GM19099 (cell line): ENCODE results near the gene TMCC3.

ENCODE experiments used
- POLR2A ChIP-seq: IDR thresholded peaks from 3 replicates; pipeline ENCODE4 v1.6.1; 2011; ENCODE audit warnings: low read depth; ENCODE audit not compliant: insufficient read length; ENCODE audit errors: extremely low read depth

The TMCC3 gene

GRCh38 chr12:94650143-94651056, at the start of gene TMCC3:
Gene TMCC3 (minus strand): TSS chr12:94650557. CDS start chr12:94650430, 127 bp downstream.
- TF ChIP-seq POLR2A: no peak

GRCh38 chr12:94699801-94700200, 49.4 kb upstream of the TMCC3 start:
- TF ChIP-seq POLR2A: no peak

GRCh38 chr12:94698578-94698977, 48.2 kb upstream of the TMCC3 start:
- no peak for TF ChIP-seq POLR2A

GRCh38 chr12:94697631-94698030, 47.3 kb upstream of the TMCC3 start:
- TF ChIP-seq POLR2A: no peak

GRCh38 chr12:94694732-94695131, 44.4 kb upstream of the TMCC3 start:
- TF ChIP-seq POLR2A: no peak

GRCh38 chr12:94690198-94690771, 39.9 kb upstream of the TMCC3 start:
- no peak for TF ChIP-seq POLR2A

- TF ChIP-seq POLR2A: no peak
Measured at GRCh38 chr12:94689646-94690036, 39.3 kb upstream of the TMCC3 start.

- TF ChIP-seq POLR2A: no peak
Measured at GRCh38 chr12:94689002-94689645, 38.8 kb upstream of the TMCC3 start.

GRCh38 chr12:94687891-94688290, 37.5 kb upstream of the TMCC3 start:
- no peak for TF ChIP-seq POLR2A

- no peak for TF ChIP-seq POLR2A
Measured at GRCh38 chr12:94686834-94687628, 36.7 kb upstream of the TMCC3 start.

- TF ChIP-seq POLR2A: no peak
Measured at GRCh38 chr12:94684416-94685142, 34.2 kb upstream of the TMCC3 start.

GRCh38 chr12:94679554-94680195, 29.3 kb upstream of the TMCC3 start:
- TF ChIP-seq POLR2A: no peak

GRCh38 chr12:94678849-94679248, 28.5 kb upstream of the TMCC3 start:
- TF ChIP-seq POLR2A: no peak

GRCh38 chr12:94678379-94678778, 28.0 kb upstream of the TMCC3 start:
- no peak for TF ChIP-seq POLR2A

- no peak for TF ChIP-seq POLR2A
Measured at GRCh38 chr12:94677778-94678177, 27.4 kb upstream of the TMCC3 start.

GRCh38 chr12:94676922-94677321, 26.6 kb upstream of the TMCC3 start:
- TF ChIP-seq POLR2A: no peak
